Left lung (tissue), 10 donors: ENCODE results near the gene C16orf86. TPM values are rescaled to one million over a fixed set of nuclear protein-coding genes. Genes with fewer than 3 reads are reported as not detected.
A peak's percentile ranks its signal among the peaks of the same experiment; 100 is the strongest.

Source experiments
- ATAC-seq: fragments of 200-7000 bp; cut with Tn5 transposase; one replicate; pipeline ENCODE4 v1.9.1; 2020; ENCODE audit warnings: moderate library complexity
- DNase-seq, 4 donors: peaks; one replicate each; pipeline ENCODE4 v3.0.0-alpha.2; 2013 to 2020
- H3K27ac ChIP-seq, 2 donors: fragments of 200-600 bp; sonication (generic) in 1 of 2; one replicate each; pipeline versions ENCODE4 v1.5.0 to v1.8.0; 2020 to 2021
- H3K27me3 ChIP-seq, 2 donors: fragments of 200-600 bp; sonication (generic) in 1 of 2; one replicate each; pipeline versions ENCODE4 v1.5.0 to v1.8.0; 2020 to 2021
- H3K36me3 ChIP-seq, 2 donors: fragments of 200-600 bp; sonication (generic) in 1 of 2; one replicate each; pipeline versions ENCODE4 v1.5.0 to v1.8.0; 2020 to 2021
- H3K4me1 ChIP-seq, 2 donors: fragments of 200-600 bp; one replicate each; pipeline ENCODE4 v1.8.0; 2021
- H3K4me3 ChIP-seq, 2 donors: fragments of 200-600 bp; sonication (generic) in 1 of 2; one replicate each; pipeline versions ENCODE4 v1.5.0 to v1.8.0; 2020 to 2021; ENCODE audit warnings: mild to moderate bottlenecking in 1 of 2
- H3K9me3 ChIP-seq, 2 donors: fragments of 200-600 bp; sonication (generic) in 1 of 2; one replicate each; pipeline versions ENCODE4 v1.5.0 to v1.8.0; 2020 to 2021
- intact Hi-C, 2 donors: fragments of 100-400 bp; cut with DNase I; formaldehyde crosslinking; loops; one replicate each; pipeline versions ENCODE4 v1.11.2 to v1.14.2; 2022
- polyA plus RNA-seq, 6 donors: library from polyadenylated mRNA; unstranded; fragments of 120-200 nt; gene quantifications; one replicate each; pipeline ENCODE4 v1.2.1, GENCODE V29; 2013; ENCODE audit not compliant: insufficient read length in 6 of 6
- total RNA-seq, 2 donors: library from RNA; stranded (reverse); fragmentation: NEBNext Ultra II Directional; extraction: Animal tissue kit (Norgen Biotek cat#: 25700); gene quantifications; one replicate each; pipeline ENCODE4 v1.2.1, GENCODE V29; 2021
- TF ChIP-seq, protein P1 (sequence below), 2 donors: fragments of 200-600 bp; sonication (generic) in 1 of 2; IDR thresholded peaks; one replicate each; pipeline versions ENCODE4 v1.5.0 to v1.8.0; 2021; ENCODE audit warnings: antibody characterized with exemption in 2 of 2
- donor health status: DM: no; HTN: yes; CAD: no.
- donor health status: DM: no; HTN: no; CAD: no.

Gene C16orf86
- total and polyA plus RNA-seq, 8 donors, result 2.3 to 3.6 (median 2.7) TPM

DNA sequence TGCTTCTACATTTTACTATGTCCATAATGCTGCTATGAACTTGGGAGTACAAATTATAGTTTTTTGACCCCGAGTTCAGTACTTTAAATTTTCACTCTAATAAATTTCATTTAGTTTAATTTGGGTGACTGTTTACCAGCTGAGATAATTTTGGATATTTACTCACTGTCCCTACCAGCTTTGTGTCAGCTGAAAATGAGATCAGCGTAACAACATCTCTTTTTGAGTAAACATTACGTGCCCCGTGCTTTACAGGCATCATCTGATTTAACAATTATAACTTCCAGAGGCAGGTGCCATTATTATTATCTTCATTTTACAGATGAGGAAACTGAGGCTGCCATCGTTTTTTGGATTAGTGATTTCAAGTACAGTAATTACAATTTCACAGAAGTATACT is 37.5 kb downstream of the C16orf86 start:
- Histone ChIP-seq H3K36me3 (no peaks in the 10 kb centered on the region), H3K4me1 (peaks cover 0 to 5% of the 10 kb centered on the region in 2 donors), H3K4me3 (no peak overlapping the region), H3K27ac (peak overlapping the region in 1 of 2 donors; percentile 23), H3K27me3 (no peaks in the 10 kb centered on the region), H3K9me3 (no peaks in the 10 kb centered on the region)
- ATAC-seq (no peak), DNase-seq (no peak)
- intact Hi-C loops, result no loop called here
- TF ChIP-seq, protein P1, sequence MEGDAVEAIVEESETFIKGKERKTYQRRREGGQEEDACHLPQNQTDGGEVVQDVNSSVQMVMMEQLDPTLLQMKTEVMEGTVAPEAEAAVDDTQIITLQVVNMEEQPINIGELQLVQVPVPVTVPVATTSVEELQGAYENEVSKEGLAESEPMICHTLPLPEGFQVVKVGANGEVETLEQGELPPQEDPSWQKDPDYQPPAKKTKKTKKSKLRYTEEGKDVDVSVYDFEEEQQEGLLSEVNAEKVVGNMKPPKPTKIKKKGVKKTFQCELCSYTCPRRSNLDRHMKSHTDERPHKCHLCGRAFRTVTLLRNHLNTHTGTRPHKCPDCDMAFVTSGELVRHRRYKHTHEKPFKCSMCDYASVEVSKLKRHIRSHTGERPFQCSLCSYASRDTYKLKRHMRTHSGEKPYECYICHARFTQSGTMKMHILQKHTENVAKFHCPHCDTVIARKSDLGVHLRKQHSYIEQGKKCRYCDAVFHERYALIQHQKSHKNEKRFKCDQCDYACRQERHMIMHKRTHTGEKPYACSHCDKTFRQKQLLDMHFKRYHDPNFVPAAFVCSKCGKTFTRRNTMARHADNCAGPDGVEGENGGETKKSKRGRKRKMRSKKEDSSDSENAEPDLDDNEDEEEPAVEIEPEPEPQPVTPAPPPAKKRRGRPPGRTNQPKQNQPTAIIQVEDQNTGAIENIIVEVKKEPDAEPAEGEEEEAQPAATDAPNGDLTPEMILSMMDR (IDR thresholded peaks at IDR 0.05), result no peak

GRCh38 chr16:67707210-67707609 is 40.6 kb downstream of the C16orf86 start:
- TF ChIP-seq, protein P1 (IDR thresholded peaks at IDR 0.05), result no peak
- DNase-seq (no peak), ATAC-seq (no peak)
- Histone ChIP-seq H3K36me3 (no peaks in the 10 kb centered on the region), H3K9me3 (no peaks in the 10 kb centered on the region), H3K27me3 (no peaks in the 10 kb centered on the region), H3K4me3 (no peak overlapping the region), H3K27ac (no peak overlapping the region), H3K4me1 (peaks cover 0 to 5% of the 10 kb centered on the region in 2 donors)
- intact Hi-C loops, result no loop called here

DNA sequence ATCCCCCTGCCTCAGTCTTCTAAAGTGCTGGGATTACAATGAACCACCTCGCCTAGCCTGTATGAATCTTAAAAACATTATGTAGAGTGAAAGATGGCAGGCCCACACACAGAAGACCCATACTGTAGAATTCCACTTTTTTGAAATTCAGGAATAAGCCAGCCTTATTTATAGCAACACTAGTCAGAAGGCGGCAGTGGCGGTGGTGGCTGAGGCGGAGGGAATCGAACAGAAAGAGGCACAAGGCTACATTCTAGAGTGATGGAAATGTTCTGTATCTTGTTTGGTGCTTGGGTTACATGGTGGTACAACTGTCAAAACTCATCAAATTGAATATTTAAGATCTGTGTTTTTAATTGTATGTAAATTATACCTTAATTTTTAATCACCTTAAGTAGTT is 41.2 kb downstream of the C16orf86 start:
- DNase-seq, result no peak
- TF ChIP-seq, protein P1 (IDR thresholded peaks at IDR 0.05), result no peak
- H3K27me3 ChIP-seq, result no peaks in the 10 kb centered on the region
- H3K9me3 ChIP-seq, result no peaks in the 10 kb centered on the region
- no peaks in the 10 kb centered on the region for H3K36me3 ChIP-seq
- H3K4me3 ChIP-seq, result no peak overlapping the region
- ATAC-seq, result no peak
- intact Hi-C loops, result no loop called here
- peaks cover 0 to 5% of the 10 kb centered on the region in 2 donors for H3K4me1 ChIP-seq
- H3K27ac ChIP-seq, result no peak overlapping the region

DNA sequence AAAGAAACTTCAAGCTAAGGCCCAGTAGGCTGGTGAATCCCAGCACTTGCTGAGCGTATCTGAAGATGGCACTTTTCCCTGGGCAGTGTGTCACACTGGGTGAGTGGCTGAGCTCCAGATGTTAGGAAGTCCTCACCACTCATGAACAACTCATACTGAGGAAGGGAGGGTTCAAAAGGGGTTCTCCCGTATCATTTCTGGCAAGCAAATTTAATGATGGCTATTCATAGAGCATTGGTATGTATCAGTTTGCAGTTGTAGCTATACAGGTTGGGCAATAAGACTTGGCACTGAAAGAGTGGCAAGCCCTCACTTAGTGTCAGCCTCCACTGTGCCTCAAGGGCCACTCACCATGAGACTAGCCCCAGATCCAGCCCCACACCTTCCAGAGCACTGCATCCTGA is 41.8 kb downstream of the C16orf86 start:
- Histone ChIP-seq H3K9me3 (no peaks in the 10 kb centered on the region), H3K36me3 (no peaks in the 10 kb centered on the region), H3K4me3 (no peak overlapping the region), H3K27ac (no peak overlapping the region), H3K4me1 (peaks cover 0 to 9% of the 10 kb centered on the region in 2 donors), H3K27me3 (no peaks in the 10 kb centered on the region)
- no peak for DNase-seq
- TF ChIP-seq, protein P1 (IDR thresholded peaks at IDR 0.05), result no peak
- intact Hi-C loops, result no loop called here
- peak; percentile 66 for ATAC-seq

GRCh38 chr16:67709050-67709449 is 42.4 kb downstream of the C16orf86 start:
- Histone ChIP-seq H3K4me1 (peaks cover 0 to 11% of the 10 kb centered on the region in 2 donors), H3K27me3 (no peaks in the 10 kb centered on the region), H3K27ac (no peak overlapping the region), H3K9me3 (no peaks in the 10 kb centered on the region), H3K4me3 (no peak overlapping the region), H3K36me3 (no peaks in the 10 kb centered on the region)
- ATAC-seq, result no peak
- DNase-seq, result no peak
- TF ChIP-seq, protein P1 (IDR thresholded peaks at IDR 0.05), result no peak
- intact Hi-C loops, result no loop called here
